Right forelimb (tissue), 1 donor: ENCODE results near the gene MBP.
A peak's percentile ranks its signal among the peaks of the same experiment; 100 is the strongest.

ENCODE experiments used
- DNase-seq: peaks from one replicate; pipeline ENCODE4 v3.0.0-alpha.2; 2018

The MBP gene

GRCh38 chr18:77098538-77099174 is 33.9 kb downstream of the MBP start:
- no peak for DNase-seq

- DNase-seq, result no peak
Measured at GRCh38 chr18:77098029-77098428, 34.6 kb downstream of the MBP start.

- DNase-seq, result no peak
Measured at GRCh38 chr18:77096936-77097886, 35.4 kb downstream of the MBP start.

GRCh38 chr18:77095391-77096371 is 36.9 kb downstream of the MBP start:
- no peak for DNase-seq

GRCh38 chr18:77093586-77093985 is 39.0 kb downstream of the MBP start:
- DNase-seq, result no peak

- DNase-seq, result no peak
Measured at GRCh38 chr18:77093067-77093430, 39.5 kb downstream of the MBP start.

GRCh38 chr18:77092104-77093066 is 40.2 kb downstream of the MBP start:
- DNase-seq, result no peak

GRCh38 chr18:77091366-77091765 is 41.2 kb downstream of the MBP start:
- no peak for DNase-seq

GRCh38 chr18:77090546-77091174 is 41.9 kb downstream of the MBP start:
- DNase-seq, result no peak

GRCh38 chr18:77089723-77090285 is 42.8 kb downstream of the MBP start:
- DNase-seq, result no peak

GRCh38 chr18:77088963-77089722 is 43.4 kb downstream of the MBP start:
- DNase-seq, result no peak

- DNase-seq, result peak; percentile 76
Measured at GRCh38 chr18:77087393-77088141, 45.0 kb downstream of the MBP start.

- no peak for DNase-seq
Measured at GRCh38 chr18:77086656-77087392, 45.8 kb downstream of the MBP start.

- no peak for DNase-seq
Measured at GRCh38 chr18:77086034-77086433, 46.5 kb downstream of the MBP start.

- DNase-seq, result no peak
Measured at GRCh38 chr18:77084688-77085035, 47.9 kb downstream of the MBP start.

- DNase-seq, result no peak
Measured at GRCh38 chr18:77082316-77082955, 50.1 kb downstream of the MBP start.

GRCh38 chr18:77081390-77081778 is 51.2 kb downstream of the MBP start:
- DNase-seq, result no peak

- DNase-seq, result no peak
Measured at GRCh38 chr18:77079954-77080682, 52.5 kb downstream of the MBP start.
